ENCODE results near the gene MDH1B. TPM values are rescaled to one million over a fixed set of nuclear protein-coding genes. Genes with fewer than 3 reads are reported as not detected.

Gene MDH1B
- total RNA-seq, 1 donor = 0.81 TPM

DNA sequence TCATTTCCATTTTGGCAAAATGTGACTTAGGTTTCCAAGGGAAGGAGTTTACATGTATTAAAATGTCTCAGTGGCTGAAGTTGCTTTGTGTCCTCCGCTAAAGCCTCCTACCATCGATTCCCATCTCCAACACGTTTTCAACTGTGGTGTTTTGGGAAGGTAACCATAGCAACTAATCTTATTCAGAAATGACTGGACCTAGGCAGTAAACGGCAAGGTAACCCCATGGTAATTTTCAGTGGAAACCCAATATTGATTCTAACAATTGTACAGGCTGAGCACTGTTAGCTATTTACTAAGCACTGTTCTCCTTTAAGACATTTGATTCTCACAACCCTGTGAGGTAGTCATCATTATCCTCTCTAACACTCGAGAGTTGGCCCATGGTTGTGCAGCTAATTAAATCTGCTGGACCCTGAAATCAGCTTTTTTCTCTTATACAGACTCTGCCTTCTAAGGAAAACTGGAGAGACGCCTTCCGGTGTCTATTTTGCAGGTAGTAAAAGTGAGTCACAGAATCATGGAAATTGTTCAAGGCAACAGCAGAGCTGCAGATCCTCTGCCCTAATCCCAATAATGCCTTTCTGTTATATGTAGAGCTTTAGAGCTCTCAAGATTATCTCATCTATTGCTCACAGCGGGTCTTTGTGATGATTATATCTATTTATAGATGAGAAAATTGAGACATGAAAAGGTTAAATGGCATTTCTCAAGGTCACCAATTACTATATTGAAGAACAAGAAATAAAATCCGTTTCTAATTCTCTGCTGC is 36.5 kb upstream of the MDH1B start:
- H3K4me3 ChIP-seq (ENCODE audit: low read depth, low read length) = no peak overlapping the region
- TF ChIP-seq CTCF (IDR thresholded peaks at IDR 0.05; ENCODE audit: insufficient read depth, low read length) = no peak
- DNase-seq (ENCODE audit: low read depth) = no peak

- peak; percentile 69 for TF ChIP-seq CTCF (IDR thresholded peaks at IDR 0.05; ENCODE audit: insufficient read depth, low read length)
- peak; percentile 90 for DNase-seq (ENCODE audit: low read depth)
- no peak overlapping the region for H3K4me3 ChIP-seq (ENCODE audit: low read depth, low read length)
These were observed 35.6 kb upstream of the MDH1B start for GRCh38 chr2:206800506-206801417.

- H3K4me3 ChIP-seq (ENCODE audit: low read depth, low read length) = no peak overlapping the region
- TF ChIP-seq CTCF (IDR thresholded peaks at IDR 0.05; ENCODE audit: insufficient read depth, low read length) = no peak
- DNase-seq (ENCODE audit: low read depth) = peak; percentile 42
These were observed 34.0 kb upstream of the MDH1B start for GRCh38 chr2:206799083-206799482.

DNA sequence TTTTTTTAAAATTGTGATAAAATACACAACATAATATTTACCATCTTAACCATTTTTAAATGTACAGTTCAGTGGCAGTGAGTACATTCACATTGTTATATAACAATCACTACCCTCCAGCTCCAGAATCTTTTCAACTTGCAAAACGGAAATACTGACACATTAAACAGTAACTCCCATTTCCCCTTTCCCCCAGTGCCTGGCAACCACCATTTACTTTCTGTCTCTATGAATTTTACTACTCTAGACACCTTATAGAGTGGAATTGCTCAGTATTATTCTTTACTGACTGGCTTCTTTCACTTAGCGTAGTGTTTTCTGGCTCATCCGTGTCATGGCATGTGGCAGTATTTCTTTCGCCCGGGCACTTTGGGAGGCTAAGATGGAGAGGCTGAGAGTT is 32.9 kb upstream of the MDH1B start:
- no peak for DNase-seq (ENCODE audit: low read depth)
- H3K4me3 ChIP-seq (ENCODE audit: low read depth, low read length) = no peak overlapping the region
- no peak for TF ChIP-seq CTCF (IDR thresholded peaks at IDR 0.05; ENCODE audit: insufficient read depth, low read length)

GRCh38 chr2:206797376-206797775 is 32.2 kb upstream of the MDH1B start:
- DNase-seq (ENCODE audit: low read depth) = no peak
- TF ChIP-seq CTCF (IDR thresholded peaks at IDR 0.05; ENCODE audit: insufficient read depth, low read length) = no peak
- H3K4me3 ChIP-seq (ENCODE audit: low read depth, low read length) = no peak overlapping the region

GRCh38 chr2:206792645-206793044 is 27.5 kb upstream of the MDH1B start:
- TF ChIP-seq CTCF (IDR thresholded peaks at IDR 0.05; ENCODE audit: insufficient read depth, low read length) = no peak
- H3K4me3 ChIP-seq (ENCODE audit: low read depth, low read length) = no peak overlapping the region
- DNase-seq (ENCODE audit: low read depth) = no peak

Data from fibroblast of the aortic adventitia (primary cell).